ENCODE measurements around the gene FANCM.

Gene FANCM

GRCh38 chr14:45133683-45134050 is 2.1 kb upstream of the FANCM start:
- no peaks in the 10 kb centered on the region for H4K20me1 ChIP-seq (ENCODE audit: insufficient read depth, low read length)
- TF ChIP-seq CTCF (IDR thresholded peaks at IDR 0.05; ENCODE audit: low read length), result no peak
- no peak for TF ChIP-seq EZH2 (IDR thresholded peaks at IDR 0.05; ENCODE audit: borderline replicate concordance, low read length)
- H3K36me3 ChIP-seq (ENCODE audit: insufficient read depth, low read length), result peaks cover 6% of the 10 kb centered on the region; the same call in 1 of the 2 replicates
- peak overlapping the region; percentile 92 for H3K4me3 ChIP-seq (ENCODE audit: low read depth, low read length, poor library complexity, severe bottlenecking)
- no peaks in the 10 kb centered on the region for H3K9me2 ChIP-seq (ENCODE audit: low read depth, low read length)
- H3K4me1 ChIP-seq (ENCODE audit: insufficient read depth, low read length, severe bottlenecking), result peaks cover 44% of the 10 kb centered on the region
- peak overlapping the region; percentile 94 for H3K9ac ChIP-seq (ENCODE audit: low read length)
- H3F3A ChIP-seq (ENCODE audit: insufficient read depth, low read length), result no peaks in the 10 kb centered on the region
- H3K9me3 ChIP-seq (ENCODE audit: low read length), result no peaks in the 10 kb centered on the region
- H3K79me2 ChIP-seq (ENCODE audit: insufficient read depth, low read length), result peaks cover 35% of the 10 kb centered on the region
- H3K27me3 ChIP-seq (ENCODE audit: insufficient read depth, low read length), result no peaks in the 10 kb centered on the region
- H3K27ac ChIP-seq (ENCODE audit: low read depth, low read length, poor library complexity, severe bottlenecking), result peak overlapping the region; percentile 62
- peak overlapping the region; percentile 81 for H3K4me2 ChIP-seq (ENCODE audit: low read length)
- no peak overlapping the region for H2AFZ ChIP-seq (ENCODE audit: low read length)

DNA sequence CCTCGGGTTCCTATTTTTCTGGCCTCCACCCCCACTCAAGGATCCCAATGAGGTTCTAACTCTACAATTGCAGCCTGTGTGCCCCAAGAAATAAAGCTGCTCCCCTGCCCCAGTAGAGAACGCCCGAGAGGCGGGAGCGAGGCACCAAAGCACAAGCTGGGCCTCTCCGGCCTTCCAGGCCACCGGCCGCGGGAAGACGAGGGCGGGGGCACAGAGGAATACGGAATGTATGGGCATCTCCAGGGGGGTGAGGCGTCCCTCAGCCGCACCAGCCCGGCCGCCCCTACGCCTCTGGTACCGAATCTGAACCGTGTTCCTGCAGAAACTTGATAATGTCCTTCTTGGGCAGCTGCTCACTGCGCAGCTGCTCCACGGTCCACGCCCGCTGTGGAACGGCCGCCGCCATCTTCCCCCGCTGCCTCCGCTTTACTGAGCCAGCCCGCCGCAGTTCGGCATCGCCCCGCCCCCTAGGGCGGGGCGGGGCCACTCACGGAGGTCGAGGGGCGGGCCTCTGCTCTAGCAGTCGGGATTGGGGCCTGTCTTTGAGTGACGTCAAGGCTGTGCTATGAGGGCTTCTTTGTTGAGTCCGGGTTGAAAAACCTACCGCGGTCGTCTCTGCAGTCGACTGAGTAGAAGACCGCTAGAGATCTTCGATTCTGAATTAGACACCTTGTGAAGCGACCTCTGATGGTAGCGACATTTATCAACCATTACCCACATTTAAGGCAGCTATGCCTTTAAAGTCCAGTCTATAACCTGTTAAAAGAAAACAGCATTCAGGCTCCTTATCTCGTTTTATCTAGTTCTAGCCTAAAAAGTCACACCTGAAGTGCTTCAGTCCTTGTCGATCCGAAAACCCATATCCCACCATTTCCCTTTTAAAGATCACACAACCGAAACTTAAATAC is 1.4 kb upstream of the FANCM start, which contains the start of gene FKBP3:
Gene FKBP3 (minus strand): TSS at position 431 of the 908 bp plus-strand sequence. CDS start 25 bp downstream, at position 406.
- Histone ChIP-seq H2AFZ (ENCODE audit: low read length) (peak within 1 kb of the TSS; percentile 97), H3K4me1 (ENCODE audit: insufficient read depth, low read length, severe bottlenecking) (peaks cover 50% of the 10 kb centered on the region), H3K4me2 (ENCODE audit: low read length) (peak within 1 kb of the TSS; percentile 90), H3K27me3 (ENCODE audit: insufficient read depth, low read length) (no peaks in the 10 kb centered on the region), H3K9me2 (ENCODE audit: low read depth, low read length) (no peaks in the 10 kb centered on the region), H3F3A (ENCODE audit: insufficient read depth, low read length) (no peaks in the 10 kb centered on the region), H3K36me3 (ENCODE audit: insufficient read depth, low read length) (peaks cover 1% of the 10 kb centered on the region; the same call in 1 of the 2 replicates), H3K27ac (ENCODE audit: low read depth, low read length, poor library complexity, severe bottlenecking) (peak within 1 kb of the TSS; percentile 79), H3K79me2 (ENCODE audit: insufficient read depth, low read length) (peaks cover 41% of the 10 kb centered on the region), H3K9ac (ENCODE audit: low read length) (peak within 1 kb of the TSS; percentile 94), H3K4me3 (ENCODE audit: low read depth, low read length, poor library complexity, severe bottlenecking) (peak within 1 kb of the TSS; percentile 92), H4K20me1 (ENCODE audit: insufficient read depth, low read length) (no peaks in the 10 kb centered on the region), H3K9me3 (ENCODE audit: low read length) (no peaks in the 10 kb centered on the region)
- TF ChIP-seq EZH2 (IDR thresholded peaks at IDR 0.05; ENCODE audit: borderline replicate concordance, low read length) (no peak), CTCF (IDR thresholded peaks at IDR 0.05; ENCODE audit: low read length) (peak; percentile 55)

DNA sequence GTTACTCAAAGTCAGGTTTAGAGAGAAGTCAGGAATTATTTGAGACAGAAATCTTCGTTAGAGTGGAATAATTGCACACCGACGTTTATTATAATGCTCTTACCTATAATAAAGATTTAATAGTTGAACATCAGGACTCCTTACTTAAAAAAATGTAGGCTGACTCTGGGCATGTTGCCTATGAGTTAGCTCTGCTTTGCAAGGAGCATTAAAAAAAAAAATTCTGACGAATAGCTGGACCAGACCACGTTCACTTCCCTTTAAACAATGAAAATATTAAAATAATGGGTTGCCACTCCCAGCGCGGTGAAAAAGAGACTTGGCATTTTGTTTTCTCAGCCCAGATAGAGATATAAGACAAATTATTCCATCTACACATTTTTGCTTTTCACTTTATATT is 574 bp upstream of the FANCM start:
- Histone ChIP-seq H3K9ac (ENCODE audit: low read length) (peak overlapping the region; percentile 77), H4K20me1 (ENCODE audit: insufficient read depth, low read length) (no peaks in the 10 kb centered on the region), H3K9me3 (ENCODE audit: low read length) (no peaks in the 10 kb centered on the region), H3K4me1 (ENCODE audit: insufficient read depth, low read length, severe bottlenecking) (peaks cover 58% of the 10 kb centered on the region), H3K27ac (ENCODE audit: low read depth, low read length, poor library complexity, severe bottlenecking) (peak overlapping the region; percentile 79), H3K9me2 (ENCODE audit: low read depth, low read length) (no peaks in the 10 kb centered on the region), H2AFZ (ENCODE audit: low read length) (peak overlapping the region; percentile 97), H3K36me3 (ENCODE audit: insufficient read depth, low read length) (no peaks in the 10 kb centered on the region), H3K27me3 (ENCODE audit: insufficient read depth, low read length) (no peaks in the 10 kb centered on the region), H3K4me3 (ENCODE audit: low read depth, low read length, poor library complexity, severe bottlenecking) (peak overlapping the region; percentile 92), H3K4me2 (ENCODE audit: low read length) (peak overlapping the region; percentile 90), H3F3A (ENCODE audit: insufficient read depth, low read length) (no peaks in the 10 kb centered on the region), H3K79me2 (ENCODE audit: insufficient read depth, low read length) (peaks cover 49% of the 10 kb centered on the region)
- no peak for TF ChIP-seq EZH2 (IDR thresholded peaks at IDR 0.05; ENCODE audit: borderline replicate concordance, low read length)
